ENCODE data around the gene RTN4RL2. TPM values are rescaled to one million over a fixed set of nuclear protein-coding genes. Genes with fewer than 3 reads are reported as not detected.
A peak's percentile ranks its signal among the peaks of the same experiment; 100 is the strongest.

The RTN4RL2 gene
- total and polyA plus RNA-seq, 9 of the 15 experiments (the other 6 are each of a cell fraction or from before 2014, with no cell fraction given), result 0.06 to 1.9 (median 0.34) TPM; not detected in 4

DNA sequence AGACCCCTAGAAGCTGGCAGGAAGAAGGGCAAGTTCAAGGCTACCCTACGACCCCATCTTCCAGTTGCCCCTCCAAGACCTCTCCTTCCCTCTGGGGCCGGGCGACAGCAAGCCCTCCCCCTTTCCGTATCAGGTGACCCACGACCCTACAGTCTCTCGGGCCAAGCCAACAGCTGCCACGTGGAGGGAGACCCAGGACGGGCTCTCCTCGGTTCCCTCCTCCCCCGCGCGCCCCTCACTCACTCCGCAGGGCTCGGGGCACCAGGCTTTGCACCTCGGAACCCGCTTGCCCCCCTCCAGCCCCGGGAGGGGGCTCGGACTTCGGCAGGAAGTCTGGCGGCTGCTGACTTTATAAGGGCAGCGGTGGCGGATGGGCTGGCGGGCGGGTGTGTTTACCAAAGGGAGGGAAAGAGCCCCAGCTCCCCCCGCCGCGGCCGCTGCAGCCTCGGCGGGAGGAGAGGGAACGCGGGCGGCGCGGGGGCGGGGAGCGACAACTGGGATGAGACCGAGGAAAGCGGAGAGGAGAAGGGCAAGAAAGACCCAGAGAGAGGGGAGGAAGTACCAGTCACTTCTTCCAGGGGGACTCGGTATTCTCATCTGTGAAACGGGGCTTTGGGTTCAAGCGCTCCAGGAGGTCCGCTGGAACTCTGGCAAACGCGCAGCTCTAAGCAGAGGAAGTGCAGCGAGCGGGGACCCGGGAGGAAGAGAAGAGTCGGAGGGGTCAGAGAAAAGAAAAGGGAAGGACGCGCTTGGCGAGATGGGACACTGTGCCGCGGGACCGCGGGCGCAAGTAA lies 54.4 kb downstream of the RTN4RL2 start (continued):
- TF ChIP-seq, protein P1, sequence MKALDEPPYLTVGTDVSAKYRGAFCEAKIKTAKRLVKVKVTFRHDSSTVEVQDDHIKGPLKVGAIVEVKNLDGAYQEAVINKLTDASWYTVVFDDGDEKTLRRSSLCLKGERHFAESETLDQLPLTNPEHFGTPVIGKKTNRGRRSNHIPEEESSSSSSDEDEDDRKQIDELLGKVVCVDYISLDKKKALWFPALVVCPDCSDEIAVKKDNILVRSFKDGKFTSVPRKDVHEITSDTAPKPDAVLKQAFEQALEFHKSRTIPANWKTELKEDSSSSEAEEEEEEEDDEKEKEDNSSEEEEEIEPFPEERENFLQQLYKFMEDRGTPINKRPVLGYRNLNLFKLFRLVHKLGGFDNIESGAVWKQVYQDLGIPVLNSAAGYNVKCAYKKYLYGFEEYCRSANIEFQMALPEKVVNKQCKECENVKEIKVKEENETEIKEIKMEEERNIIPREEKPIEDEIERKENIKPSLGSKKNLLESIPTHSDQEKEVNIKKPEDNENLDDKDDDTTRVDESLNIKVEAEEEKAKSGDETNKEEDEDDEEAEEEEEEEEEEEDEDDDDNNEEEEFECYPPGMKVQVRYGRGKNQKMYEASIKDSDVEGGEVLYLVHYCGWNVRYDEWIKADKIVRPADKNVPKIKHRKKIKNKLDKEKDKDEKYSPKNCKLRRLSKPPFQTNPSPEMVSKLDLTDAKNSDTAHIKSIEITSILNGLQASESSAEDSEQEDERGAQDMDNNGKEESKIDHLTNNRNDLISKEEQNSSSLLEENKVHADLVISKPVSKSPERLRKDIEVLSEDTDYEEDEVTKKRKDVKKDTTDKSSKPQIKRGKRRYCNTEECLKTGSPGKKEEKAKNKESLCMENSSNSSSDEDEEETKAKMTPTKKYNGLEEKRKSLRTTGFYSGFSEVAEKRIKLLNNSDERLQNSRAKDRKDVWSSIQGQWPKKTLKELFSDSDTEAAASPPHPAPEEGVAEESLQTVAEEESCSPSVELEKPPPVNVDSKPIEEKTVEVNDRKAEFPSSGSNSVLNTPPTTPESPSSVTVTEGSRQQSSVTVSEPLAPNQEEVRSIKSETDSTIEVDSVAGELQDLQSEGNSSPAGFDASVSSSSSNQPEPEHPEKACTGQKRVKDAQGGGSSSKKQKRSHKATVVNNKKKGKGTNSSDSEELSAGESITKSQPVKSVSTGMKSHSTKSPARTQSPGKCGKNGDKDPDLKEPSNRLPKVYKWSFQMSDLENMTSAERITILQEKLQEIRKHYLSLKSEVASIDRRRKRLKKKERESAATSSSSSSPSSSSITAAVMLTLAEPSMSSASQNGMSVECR (CRISPR knock-in tag; IDR thresholded peaks at IDR 0.05), result peak; percentile 31
- TF ChIP-seq HDAC2 (IDR thresholded peaks at IDR 0.05) (0 out of 2 replicates have a peak, but pooled peaks have one; percentile 25), KDM1A (IDR thresholded peaks at IDR 0.05) (peak; percentile 64 to 81), FOXA3 (CRISPR knock-in tag; conservative IDR thresholded peaks at IDR 0.05 in 1 of 2, IDR thresholded peaks at IDR 0.05 in 1 of 2) (peak in 1 of 2 experiments; percentile 77; a peak in 2 of 4 replicates), E2F3 (CRISPR knock-in tag; IDR thresholded peaks at IDR 0.05) (no peak; the same call in none of the 2 replicates), KLF1 (tag; IDR thresholded peaks at IDR 0.05) (0 out of 2 replicates have a peak, but pooled peaks have one; percentile 29), BCOR (IDR thresholded peaks at IDR 0.05) (peak; percentile 97), KAT7 (CRISPR knock-in tag; IDR thresholded peaks at IDR 0.05; ENCODE audit: borderline replicate concordance) (peak; percentile 93; the same call in 1 of the 2 replicates), LCOR (CRISPR knock-in tag; IDR thresholded peaks at IDR 0.05) (0 out of 2 replicates have a peak, but pooled peaks have one; percentile 40), KDM5B (IDR thresholded peaks at IDR 0.05; ENCODE audit: insufficient replicate concordance, low read depth, low read length) (no peak), FOXJ2 (tag; IDR thresholded peaks at IDR 0.05) (no peak), RAD51 (IDR thresholded peaks at IDR 0.05; ENCODE audit: borderline replicate concordance, low read depth) (peak; percentile 63), RFX1 (IDR thresholded peaks at IDR 0.05) (no peak)
- TF ChIP-seq, protein P2, sequence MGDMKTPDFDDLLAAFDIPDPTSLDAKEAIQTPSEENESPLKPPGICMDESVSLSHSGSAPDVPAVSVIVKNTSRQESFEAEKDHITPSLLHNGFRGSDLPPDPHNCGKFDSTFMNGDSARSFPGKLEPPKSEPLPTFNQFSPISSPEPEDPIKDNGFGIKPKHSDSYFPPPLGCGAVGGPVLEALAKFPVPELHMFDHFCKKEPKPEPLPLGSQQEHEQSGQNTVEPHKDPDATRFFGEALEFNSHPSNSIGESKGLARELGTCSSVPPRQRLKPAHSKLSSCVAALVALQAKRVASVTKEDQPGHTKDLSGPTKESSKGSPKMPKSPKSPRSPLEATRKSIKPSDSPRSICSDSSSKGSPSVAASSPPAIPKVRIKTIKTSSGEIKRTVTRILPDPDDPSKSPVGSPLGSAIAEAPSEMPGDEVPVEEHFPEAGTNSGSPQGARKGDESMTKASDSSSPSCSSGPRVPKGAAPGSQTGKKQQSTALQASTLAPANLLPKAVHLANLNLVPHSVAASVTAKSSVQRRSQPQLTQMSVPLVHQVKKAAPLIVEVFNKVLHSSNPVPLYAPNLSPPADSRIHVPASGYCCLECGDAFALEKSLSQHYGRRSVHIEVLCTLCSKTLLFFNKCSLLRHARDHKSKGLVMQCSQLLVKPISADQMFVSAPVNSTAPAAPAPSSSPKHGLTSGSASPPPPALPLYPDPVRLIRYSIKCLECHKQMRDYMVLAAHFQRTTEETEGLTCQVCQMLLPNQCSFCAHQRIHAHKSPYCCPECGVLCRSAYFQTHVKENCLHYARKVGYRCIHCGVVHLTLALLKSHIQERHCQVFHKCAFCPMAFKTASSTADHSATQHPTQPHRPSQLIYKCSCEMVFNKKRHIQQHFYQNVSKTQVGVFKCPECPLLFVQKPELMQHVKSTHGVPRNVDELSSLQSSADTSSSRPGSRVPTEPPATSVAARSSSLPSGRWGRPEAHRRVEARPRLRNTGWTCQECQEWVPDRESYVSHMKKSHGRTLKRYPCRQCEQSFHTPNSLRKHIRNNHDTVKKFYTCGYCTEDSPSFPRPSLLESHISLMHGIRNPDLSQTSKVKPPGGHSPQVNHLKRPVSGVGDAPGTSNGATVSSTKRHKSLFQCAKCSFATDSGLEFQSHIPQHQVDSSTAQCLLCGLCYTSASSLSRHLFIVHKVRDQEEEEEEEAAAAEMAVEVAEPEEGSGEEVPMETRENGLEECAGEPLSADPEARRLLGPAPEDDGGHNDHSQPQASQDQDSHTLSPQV (IDR thresholded peaks at IDR 0.05), result peak; percentile 78
- TF ChIP-seq, protein P3, sequence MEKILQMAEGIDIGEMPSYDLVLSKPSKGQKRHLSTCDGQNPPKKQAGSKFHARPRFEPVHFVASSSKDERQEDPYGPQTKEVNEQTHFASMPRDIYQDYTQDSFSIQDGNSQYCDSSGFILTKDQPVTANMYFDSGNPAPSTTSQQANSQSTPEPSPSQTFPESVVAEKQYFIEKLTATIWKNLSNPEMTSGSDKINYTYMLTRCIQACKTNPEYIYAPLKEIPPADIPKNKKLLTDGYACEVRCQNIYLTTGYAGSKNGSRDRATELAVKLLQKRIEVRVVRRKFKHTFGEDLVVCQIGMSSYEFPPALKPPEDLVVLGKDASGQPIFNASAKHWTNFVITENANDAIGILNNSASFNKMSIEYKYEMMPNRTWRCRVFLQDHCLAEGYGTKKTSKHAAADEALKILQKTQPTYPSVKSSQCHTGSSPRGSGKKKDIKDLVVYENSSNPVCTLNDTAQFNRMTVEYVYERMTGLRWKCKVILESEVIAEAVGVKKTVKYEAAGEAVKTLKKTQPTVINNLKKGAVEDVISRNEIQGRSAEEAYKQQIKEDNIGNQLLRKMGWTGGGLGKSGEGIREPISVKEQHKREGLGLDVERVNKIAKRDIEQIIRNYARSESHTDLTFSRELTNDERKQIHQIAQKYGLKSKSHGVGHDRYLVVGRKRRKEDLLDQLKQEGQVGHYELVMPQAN (IDR thresholded peaks at IDR 0.05; ENCODE audit: borderline replicate concordance), result peak; percentile 79
